Measurements from ENCODE around the gene CDC42BPB. TPM values are rescaled to one million over a fixed set of nuclear protein-coding genes. Genes with fewer than 3 reads are reported as not detected.

The CDC42BPB gene
- total RNA-seq, 2 experiments from 2014 or later, result 0.78 to 0.81 TPM

DNA sequence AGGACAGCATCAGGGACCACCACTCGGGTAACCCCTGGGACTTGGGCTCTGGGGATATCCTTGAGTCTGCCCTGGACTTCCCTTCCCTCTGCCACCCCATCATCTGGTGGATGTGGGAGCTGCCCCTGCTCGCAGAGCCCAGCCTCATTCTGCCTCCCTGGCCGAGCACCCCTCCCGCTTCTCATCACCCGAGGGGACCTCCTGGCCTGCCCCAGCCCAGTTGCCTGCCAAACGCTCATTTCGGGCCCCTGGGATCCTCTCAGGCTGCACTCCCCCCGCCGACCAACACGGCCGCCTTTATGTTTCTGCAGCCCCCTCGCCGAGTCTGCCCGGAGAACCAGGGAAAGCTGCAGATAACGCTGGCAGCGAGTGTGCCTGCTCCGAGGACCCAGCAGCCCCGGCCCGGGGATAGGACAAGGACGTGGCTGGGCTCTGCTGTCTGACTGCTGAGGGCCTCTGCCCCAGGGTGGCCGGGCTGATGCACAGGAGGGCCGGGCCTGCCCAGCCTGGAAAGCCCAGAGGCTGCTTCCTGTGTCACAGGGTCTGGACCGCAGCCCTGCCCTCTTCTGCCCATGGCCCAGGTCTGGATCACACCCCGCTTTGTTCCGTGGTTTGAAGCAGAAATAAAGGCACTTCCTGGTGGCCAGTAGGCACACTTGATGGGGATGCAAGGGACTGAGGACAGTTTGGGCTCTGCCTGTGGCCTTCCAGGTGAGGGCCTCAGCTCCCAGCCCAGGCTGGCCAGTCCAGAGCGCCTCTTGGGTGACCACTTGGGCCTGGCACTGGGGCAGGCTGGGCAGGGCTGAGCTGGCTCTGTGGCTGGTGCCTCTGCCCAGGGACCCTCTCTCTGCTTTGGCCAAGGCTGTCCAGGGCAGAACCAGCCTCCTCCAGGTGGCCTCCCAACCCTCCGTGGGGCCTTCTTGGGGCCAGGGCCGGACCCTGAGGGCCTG lies 32.3 kb upstream of the CDC42BPB start:
- ChIA-PET CTCF (no interaction called here), POLR2A (no interaction called here)
- peaks cover 4% of the 10 kb centered on the region for H3K27me3 Mint-ChIP-seq
- no peaks in the 10 kb centered on the region for H3K36me3 Mint-ChIP-seq (ENCODE audit: low read depth)
- peaks cover 7% of the 10 kb centered on the region for H3K4me1 Mint-ChIP-seq
- H3K9me3 Mint-ChIP-seq, result no peaks in the 10 kb centered on the region
- no peak for DNase-seq
- H3K4me3 Mint-ChIP-seq, result no peak overlapping the region
- H3K27ac Mint-ChIP-seq, result no peak overlapping the region

DNA sequence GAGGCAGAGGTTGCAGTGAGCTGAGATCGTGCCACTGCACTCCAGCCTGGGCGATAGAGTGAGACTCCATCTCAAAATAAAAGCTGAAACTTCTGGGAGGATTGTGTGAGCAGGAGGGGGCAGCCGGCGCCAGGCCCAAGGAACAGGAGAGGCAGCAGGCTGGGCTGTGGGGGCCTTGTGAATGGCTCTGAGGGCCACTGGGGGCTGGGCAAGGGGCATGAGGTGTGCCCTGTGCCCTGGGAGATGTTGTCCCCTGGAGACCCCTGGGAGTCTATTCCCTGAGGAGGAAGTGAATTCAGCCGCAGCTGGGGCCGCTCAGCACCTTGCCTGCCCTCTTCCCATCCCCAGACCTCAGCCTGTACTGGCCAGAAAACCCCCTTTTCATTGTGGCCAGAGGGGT lies 31.6 kb upstream of the CDC42BPB start:
- Mint-ChIP-seq H3K4me3 (no peak overlapping the region), H3K9me3 (no peaks in the 10 kb centered on the region), H3K27ac (no peak overlapping the region), H3K4me1 (peaks cover 7% of the 10 kb centered on the region), H3K27me3 (peaks cover 7% of the 10 kb centered on the region), H3K36me3 (ENCODE audit: low read depth) (no peaks in the 10 kb centered on the region)
- ChIA-PET POLR2A (interaction anchor here (0.6 kb wide), 1 partner anchor 1264 kb away, joined by 3 read pairs; no protein-coding TSS in a partner anchor), CTCF (no interaction called here)
- no peak for DNase-seq

DNA sequence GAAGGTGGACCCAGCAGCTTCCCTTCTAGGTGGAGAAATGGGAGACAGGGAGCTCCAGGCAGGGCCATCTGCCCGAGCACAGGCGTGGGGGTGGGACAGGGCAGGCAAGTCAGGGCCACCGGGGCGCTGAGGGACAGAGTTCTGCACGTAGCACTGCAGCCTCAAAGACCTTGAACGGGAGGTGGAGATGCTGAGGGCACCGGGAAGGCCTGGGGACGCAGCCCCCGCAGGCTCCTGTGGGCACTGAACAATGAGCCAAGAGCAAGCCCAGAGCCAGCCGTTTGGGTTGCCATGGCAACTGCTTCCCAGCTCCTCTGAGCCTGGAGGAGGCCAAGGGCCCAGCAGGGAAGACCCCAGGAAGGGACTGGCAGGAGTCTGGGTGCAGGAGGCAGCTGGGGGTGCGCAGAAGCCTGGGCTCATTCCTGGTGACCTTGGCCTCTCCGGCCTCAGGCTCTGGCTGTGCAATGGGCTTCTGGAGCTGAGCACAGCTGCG lies 30.0 kb upstream of the CDC42BPB start:
- H3K27me3 Mint-ChIP-seq, result peaks cover 8% of the 10 kb centered on the region
- H3K9me3 Mint-ChIP-seq, result no peaks in the 10 kb centered on the region
- CTCF ChIA-PET, result interaction anchor here (1.2 kb wide), 1 partner anchor 9 kb away, joined by 4 read pairs; no protein-coding TSS in a partner anchor

DNA sequence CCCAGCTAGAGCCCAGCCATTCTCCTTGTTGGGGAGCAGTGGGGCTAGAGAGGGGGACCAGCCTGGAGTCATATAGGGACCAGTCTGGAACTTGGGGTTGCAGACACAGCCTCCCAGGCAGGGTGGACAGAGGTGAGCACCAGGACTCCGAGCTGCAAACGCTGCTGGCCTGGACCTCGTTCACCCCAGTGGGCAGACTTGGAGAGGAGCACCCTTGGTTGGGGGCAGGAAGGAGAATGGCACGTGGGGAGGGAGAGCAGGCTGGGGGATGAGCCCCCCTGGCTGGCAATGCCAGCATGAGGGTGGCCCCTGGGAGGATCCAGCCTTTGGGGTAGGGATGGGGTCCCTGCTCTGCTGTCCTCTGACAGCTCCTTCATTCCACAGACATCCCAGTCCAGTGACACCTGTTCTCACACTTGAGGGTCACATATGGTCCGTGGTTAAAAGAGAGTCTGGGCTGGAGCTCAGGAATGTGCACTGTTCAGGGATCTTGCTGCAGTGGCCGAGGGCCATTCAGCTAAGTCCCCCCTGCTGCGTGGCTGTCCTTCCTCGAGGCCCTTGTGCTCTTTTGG lies 29.5 kb upstream of the CDC42BPB start:
- peaks cover 8% of the 10 kb centered on the region for H3K27me3 Mint-ChIP-seq
- H3K4me3 Mint-ChIP-seq, result no peak overlapping the region
- no peak for DNase-seq
- peaks cover 6% of the 10 kb centered on the region for H3K4me1 Mint-ChIP-seq
- CTCF ChIA-PET, result interaction anchor here (1.2 kb wide), 1 partner anchor 8 kb away, joined by 4 read pairs; no protein-coding TSS in a partner anchor
- H3K9me3 Mint-ChIP-seq, result no peaks in the 10 kb centered on the region
- H3K36me3 Mint-ChIP-seq (ENCODE audit: low read depth), result no peaks in the 10 kb centered on the region
- POLR2A ChIA-PET, result no interaction called here
- H3K27ac Mint-ChIP-seq, result no peak overlapping the region

More for the DNA sequence above, 30.0 kb upstream of the CDC42BPB start:
- H3K27ac Mint-ChIP-seq, result no peak overlapping the region
- H3K36me3 Mint-ChIP-seq (ENCODE audit: low read depth), result no peaks in the 10 kb centered on the region
- no peak overlapping the region for H3K4me3 Mint-ChIP-seq
- peaks cover 7% of the 10 kb centered on the region for H3K4me1 Mint-ChIP-seq
- no peak for DNase-seq
- POLR2A ChIA-PET, result no interaction called here

DNA sequence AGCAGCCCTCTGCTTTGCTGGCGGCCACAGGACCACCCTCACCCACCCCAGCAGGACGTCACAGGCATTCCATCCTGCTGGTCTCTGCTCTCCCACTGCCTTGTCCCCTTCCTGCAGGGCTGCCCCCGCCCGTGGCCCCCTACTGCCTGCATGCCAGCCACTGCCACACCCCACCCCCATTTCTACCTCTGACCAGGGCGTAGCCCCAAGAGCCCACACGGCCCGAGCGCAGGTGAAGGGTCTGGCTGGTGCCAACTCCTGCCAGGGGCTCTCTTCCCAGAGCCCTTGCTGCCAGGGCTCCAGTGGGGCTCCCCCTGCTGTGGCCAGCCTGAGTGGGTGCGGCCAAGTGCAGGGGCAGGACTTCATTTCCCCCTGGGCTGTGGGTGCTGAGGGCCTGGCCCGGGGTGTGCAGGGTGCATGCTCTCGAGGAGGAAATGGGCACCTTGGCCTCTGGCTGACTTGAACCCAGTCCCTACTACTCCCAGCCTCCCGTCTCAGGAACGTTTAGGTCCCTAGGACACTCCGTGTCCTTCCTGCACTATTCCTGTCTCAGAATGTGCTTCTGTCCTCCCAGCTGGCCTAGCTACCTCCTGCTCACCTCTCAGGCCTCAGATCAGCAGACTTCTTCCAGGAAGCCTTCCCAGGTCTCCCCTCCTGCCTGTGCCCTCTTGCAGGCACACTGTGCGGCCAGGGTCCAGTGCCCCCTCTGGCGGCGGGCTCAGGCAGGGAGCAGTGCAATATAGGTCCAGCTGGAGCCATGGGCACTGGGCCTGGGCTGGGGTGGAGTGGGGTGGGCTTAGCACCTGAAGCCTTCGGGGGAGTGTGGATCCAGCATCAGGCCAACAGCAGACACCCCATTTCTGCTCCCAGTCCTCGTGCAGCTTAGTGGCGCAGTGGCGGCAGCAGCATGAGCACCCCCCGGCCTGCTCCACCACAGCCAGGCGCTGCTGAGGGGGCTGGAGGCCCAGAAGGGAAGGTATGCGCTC lies 28.1 kb upstream of the CDC42BPB start:
- CTCF ChIA-PET, result interaction anchor here (0.8 kb wide), 1 partner anchor 11 kb away, joined by 4 read pairs; no protein-coding TSS in a partner anchor
- no peaks in the 10 kb centered on the region for H3K4me1 Mint-ChIP-seq
- H3K4me3 Mint-ChIP-seq, result no peak overlapping the region
- peaks cover 8% of the 10 kb centered on the region for H3K27me3 Mint-ChIP-seq
- H3K27ac Mint-ChIP-seq, result no peak overlapping the region
- H3K36me3 Mint-ChIP-seq (ENCODE audit: low read depth), result no peaks in the 10 kb centered on the region
- POLR2A ChIA-PET, result no interaction called here
- no peak for DNase-seq
- no peaks in the 10 kb centered on the region for H3K9me3 Mint-ChIP-seq

DNA sequence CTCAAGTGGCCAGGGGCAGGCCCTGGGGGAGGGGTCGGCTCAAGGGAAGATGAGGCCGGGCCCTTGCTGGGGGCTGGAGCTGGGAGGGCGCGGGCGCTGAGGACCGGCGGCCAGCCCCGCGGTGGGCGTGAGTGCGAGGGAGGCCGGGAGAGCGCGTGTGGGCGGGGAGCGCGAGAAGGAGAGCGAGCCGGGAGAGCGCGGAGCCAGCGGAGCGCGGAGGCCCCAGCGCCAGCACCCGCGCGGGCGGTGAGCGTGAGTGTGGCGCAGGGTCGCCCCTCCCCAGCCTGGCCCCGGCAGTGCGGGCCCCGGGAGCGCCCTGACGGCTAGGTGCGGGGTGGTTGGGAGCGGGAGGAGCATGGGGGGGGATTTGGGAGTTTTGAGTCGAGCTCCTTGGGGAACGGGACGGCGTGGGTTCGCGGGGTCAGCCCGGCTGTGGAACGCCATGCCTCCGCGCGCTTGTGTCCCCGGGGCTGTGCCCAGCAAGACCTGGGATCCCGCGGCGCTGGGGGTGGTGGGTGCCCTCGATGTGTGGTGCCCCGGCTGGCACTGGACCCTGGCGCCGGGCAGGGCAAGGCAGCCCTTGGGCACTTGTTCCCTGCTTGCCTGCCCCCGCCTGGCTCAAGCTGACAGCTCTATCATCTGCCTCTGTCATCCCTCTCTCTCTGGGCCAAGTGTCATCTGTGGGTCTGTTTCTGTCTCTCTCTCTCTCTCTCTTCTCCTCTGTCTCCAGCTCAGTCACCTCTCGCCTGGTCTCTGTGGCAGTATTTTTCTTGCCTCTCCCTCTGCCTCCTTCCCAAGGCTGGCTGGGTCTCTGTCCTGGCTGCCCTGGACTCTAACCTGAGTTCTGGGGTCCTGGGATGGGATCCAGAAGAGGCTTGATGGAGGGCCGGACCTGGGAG lies 26.9 kb upstream of the CDC42BPB start, which contains the start of gene LBHD2:
LBHD2 (plus strand) TSS at position 190 of the 899 bp plus-strand sequence. CDS start 1,803 bp downstream, outside the sequence.
- H3K27me3 Mint-ChIP-seq, result peaks cover 8% of the 10 kb centered on the region
- no peak within 1 kb of the TSS for H3K4me3 Mint-ChIP-seq
- H3K4me1 Mint-ChIP-seq, result no peaks in the 10 kb centered on the region
- POLR2A ChIA-PET, result no interaction called here
- no peaks in the 10 kb centered on the region for H3K36me3 Mint-ChIP-seq (ENCODE audit: low read depth)
- H3K27ac Mint-ChIP-seq, result no peak within 1 kb of the TSS
- no peaks in the 10 kb centered on the region for H3K9me3 Mint-ChIP-seq
- CTCF ChIA-PET, result interaction anchor here (0.8 to 1.5 kb wide), 2 partner anchors 12 to 21 kb away, joined by 4 to 5 read pairs; no protein-coding TSS in a partner anchor
- DNase-seq, result no peak

DNA sequence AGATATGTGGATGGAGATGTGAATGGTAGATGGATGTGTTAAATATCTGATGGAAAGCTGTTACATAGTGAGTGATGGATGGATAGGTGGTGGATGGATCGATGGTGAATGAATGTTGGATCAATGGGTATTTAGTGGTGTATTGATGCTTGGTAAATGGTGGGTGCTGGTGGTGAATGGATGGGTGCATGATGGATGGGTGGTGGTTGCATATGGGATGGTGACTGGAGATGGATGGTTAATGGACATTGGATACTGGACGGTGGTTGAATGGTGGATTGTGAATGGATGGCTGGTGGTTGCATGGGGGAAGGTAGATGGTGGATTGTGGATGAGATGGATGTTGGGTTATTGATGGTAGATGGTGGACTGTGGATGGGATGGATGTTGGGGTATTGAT lies 24.6 kb upstream of the CDC42BPB start:
- H3K36me3 Mint-ChIP-seq (ENCODE audit: low read depth), result no peaks in the 10 kb centered on the region
- ChIA-PET POLR2A (no interaction called here), CTCF (no interaction called here)
- no peak overlapping the region for H3K4me3 Mint-ChIP-seq
- peaks cover 8% of the 10 kb centered on the region for H3K27me3 Mint-ChIP-seq
- H3K4me1 Mint-ChIP-seq, result no peaks in the 10 kb centered on the region
- H3K27ac Mint-ChIP-seq, result no peak overlapping the region
- no peaks in the 10 kb centered on the region for H3K9me3 Mint-ChIP-seq
- DNase-seq, result no peak

DNA sequence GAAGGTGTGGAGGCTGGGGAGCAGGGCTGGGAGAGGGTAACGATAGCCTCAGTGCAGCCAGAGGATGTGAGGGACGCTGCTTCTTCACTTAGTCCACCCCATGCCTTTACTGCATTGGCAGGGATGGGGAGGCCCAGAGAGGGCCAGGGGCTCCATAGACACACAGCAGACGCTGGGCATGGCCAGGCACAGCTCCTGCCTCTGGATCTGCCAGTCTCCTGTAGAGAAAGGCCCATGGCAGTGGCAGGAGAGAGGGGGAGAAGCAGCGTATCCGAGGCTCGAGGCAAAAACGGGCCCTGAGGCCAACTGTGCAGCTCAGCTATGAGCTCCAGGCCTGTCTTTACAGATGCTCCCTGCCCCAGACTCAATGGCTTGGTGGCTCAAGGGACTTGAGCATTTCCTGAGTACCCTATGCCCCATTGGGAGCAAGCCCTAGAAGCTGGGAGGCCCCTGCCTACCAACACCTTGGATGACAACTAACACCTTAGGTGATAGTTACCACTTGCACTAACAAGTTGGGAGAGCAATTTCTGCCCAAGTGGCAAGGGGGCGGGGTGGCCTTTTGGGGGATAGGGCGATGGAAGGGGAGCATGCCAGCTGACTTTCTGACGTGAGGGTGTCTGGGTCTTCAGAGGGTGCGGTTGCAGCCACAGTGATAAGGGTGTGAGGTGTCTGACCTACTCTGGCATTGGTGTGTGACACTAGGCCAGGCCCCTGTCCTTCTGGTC lies 21.7 kb upstream of the CDC42BPB start:
- peaks cover 4% of the 10 kb centered on the region for H3K4me1 Mint-ChIP-seq
- POLR2A ChIA-PET, result no interaction called here

DNA sequence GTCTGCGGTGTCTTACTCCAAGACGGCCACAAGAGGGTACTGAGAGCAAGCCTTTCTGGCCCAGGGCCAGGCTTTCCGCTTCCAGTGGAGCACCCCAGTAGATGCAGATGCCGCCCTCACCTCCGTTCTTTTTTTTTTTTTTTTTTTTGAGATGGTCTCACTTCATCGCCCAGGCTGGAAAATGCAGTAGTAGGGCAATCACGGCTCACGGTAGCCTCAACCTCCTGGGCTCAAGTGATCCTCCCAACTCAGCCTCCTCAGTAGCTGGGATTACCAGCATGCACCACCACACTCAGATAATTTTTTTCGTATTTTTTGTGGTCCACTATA lies 21.0 kb upstream of the CDC42BPB start:
- H3K27me3 Mint-ChIP-seq, result peaks cover 5% of the 10 kb centered on the region
- CTCF ChIA-PET, result interaction anchor here (0.6 to 1.6 kb wide), 10 partner anchors 8 to 634 kb away, joined by 3 to 9 read pairs (median 4); no protein-coding TSS in a partner anchor
- H3K36me3 Mint-ChIP-seq (ENCODE audit: low read depth), result no peaks in the 10 kb centered on the region
- POLR2A ChIA-PET, result no interaction called here
- peaks cover 4% of the 10 kb centered on the region for H3K4me1 Mint-ChIP-seq
- H3K27ac Mint-ChIP-seq, result no peak overlapping the region
- H3K9me3 Mint-ChIP-seq, result no peaks in the 10 kb centered on the region
- peak; percentile 77 for DNase-seq
- H3K4me3 Mint-ChIP-seq, result no peak overlapping the region

More for the DNA sequence above, 21.7 kb upstream of the CDC42BPB start:
- Mint-ChIP-seq H3K4me3 (no peak overlapping the region), H3K9me3 (no peaks in the 10 kb centered on the region), H3K36me3 (ENCODE audit: low read depth) (no peaks in the 10 kb centered on the region), H3K27me3 (peaks cover 6% of the 10 kb centered on the region), H3K27ac (no peak overlapping the region)
- CTCF ChIA-PET, result interaction anchor here (0.6 to 1.6 kb wide), 10 partner anchors 8 to 635 kb away, joined by 3 to 9 read pairs (median 4); no protein-coding TSS in a partner anchor
- no peak for DNase-seq

DNA sequence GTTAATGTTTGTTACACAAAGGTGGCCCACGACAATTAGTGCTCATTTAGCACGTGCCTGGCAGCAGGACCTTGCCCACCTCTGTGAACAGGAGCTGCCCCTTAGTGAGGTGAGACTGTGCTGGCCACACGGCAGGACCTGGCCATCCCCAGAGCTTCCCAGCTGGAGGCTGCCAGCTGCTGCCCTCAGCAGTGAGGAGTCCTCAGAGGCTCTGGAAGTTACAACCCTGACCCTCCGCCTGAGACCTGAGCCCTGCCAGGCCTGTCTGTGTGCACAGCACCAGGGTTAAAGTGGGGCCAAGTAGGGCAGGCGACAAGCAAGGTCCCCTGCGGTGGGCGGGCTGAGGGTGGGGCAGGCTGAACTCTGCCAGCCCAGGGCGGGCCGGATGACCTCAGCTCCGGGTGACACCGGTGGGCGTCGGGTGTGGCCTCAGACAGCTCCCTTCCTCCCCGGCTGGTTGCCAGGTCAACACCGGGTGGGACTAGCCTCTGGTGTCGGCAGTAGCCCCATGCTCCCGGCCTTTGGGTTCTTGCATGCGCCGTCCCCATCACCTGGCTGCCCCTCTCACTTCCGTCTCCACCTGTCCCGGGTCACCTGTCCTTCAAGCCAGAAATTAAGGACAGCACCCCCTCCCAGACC lies 17.5 kb upstream of the CDC42BPB start:
- DNase-seq, result no peak
- H3K4me3 Mint-ChIP-seq, result no peak overlapping the region
- H3K4me1 Mint-ChIP-seq, result peaks cover 4% of the 10 kb centered on the region
- ChIA-PET POLR2A (no interaction called here), CTCF (interaction anchor here (1.0 to 1.6 kb wide), 5 partner anchors 9 to 380 kb away, joined by 3 to 7 read pairs (median 3); no protein-coding TSS in a partner anchor)
- no peaks in the 10 kb centered on the region for H3K36me3 Mint-ChIP-seq (ENCODE audit: low read depth)
- no peak overlapping the region for H3K27ac Mint-ChIP-seq
- no peaks in the 10 kb centered on the region for H3K9me3 Mint-ChIP-seq
- H3K27me3 Mint-ChIP-seq, result peaks cover 5% of the 10 kb centered on the region
